ENCODE measurements around the gene HTR3B. TPM values are rescaled to one million over a fixed set of nuclear protein-coding genes. Genes with fewer than 3 reads are reported as not detected.

HTR3B gene
- total RNA-seq, 4 donors from 2014 or later, result not detected

- in situ Hi-C loops (cut with MboI; ENCODE audit: low sequenced_read_pairs in 4 of 4) (loop anchor here (10.0 to 25.0 kb wide), 4 partner anchors 128 to 391 kb away; partner anchors contain the start of gene NNMT (in 2 of the 4)), intact Hi-C loops (cut with DNase I; ENCODE audit: low total_unique reads) (loop anchor here (5.0 to 10.0 kb wide), 2 partner anchors 138 to 366 kb away; no protein-coding TSS in a partner anchor)
- TF ChIP-seq CTCF (IDR thresholded peaks at IDR 0.05 in 4 of 5, conservative IDR thresholded peaks at IDR 0.05 in 1 of 5) (peak; percentile 60 to 79 (median 74)), POLR2A (IDR thresholded peaks at IDR 0.05) (no peak)
- Histone ChIP-seq H3K4me3 (no peak overlapping the region), H3K27ac (peak overlapping the region; percentile 65 to 81 (median 72)), H3K27me3 (no peaks in the 10 kb centered on the region), H3K36me3 (no peaks in the 10 kb centered on the region), H3K9me3 (no peaks in the 10 kb centered on the region), H3K4me1 (peaks cover 11 to 12% of the 10 kb centered on the region in 2 donors)
- ATAC-seq, result peak; percentile 70 to 78
- peak in 1 of 2 donors; percentile 21 for DNase-seq
Measured at GRCh38 chr11:113896156-113896879, 8.3 kb upstream of the HTR3B start.

GRCh38 chr11:113901141-113901540 lies 3.5 kb upstream of the HTR3B start:
- no peak for DNase-seq
- H3K27me3 ChIP-seq, result no peaks in the 10 kb centered on the region
- H3K27ac ChIP-seq, result no peak overlapping the region
- H3K36me3 ChIP-seq, result no peaks in the 10 kb centered on the region
- H3K9me3 ChIP-seq, result no peaks in the 10 kb centered on the region
- ATAC-seq, result no peak
- peaks cover under 1 to 4% of the 10 kb centered on the region in 2 donors for H3K4me1 ChIP-seq
- in situ Hi-C loops (cut with MboI; ENCODE audit: low sequenced_read_pairs in 4 of 4) (no loop called here), intact Hi-C loops (cut with DNase I; ENCODE audit: low total_unique reads) (no loop called here)
- H3K4me3 ChIP-seq, result no peak overlapping the region
- TF ChIP-seq CTCF (IDR thresholded peaks at IDR 0.05 in 4 of 5, conservative IDR thresholded peaks at IDR 0.05 in 1 of 5) (no peak), POLR2A (IDR thresholded peaks at IDR 0.05) (no peak)

GRCh38 chr11:113906038-113906437 lies 1.4 kb downstream of the HTR3B start:
- intact Hi-C loops (cut with DNase I; ENCODE audit: low total_unique reads), result no loop called here
- ATAC-seq (no peak), DNase-seq (no peak)
- Histone ChIP-seq H3K9me3 (no peaks in the 10 kb centered on the region), H3K27me3 (no peaks in the 10 kb centered on the region), H3K36me3 (no peaks in the 10 kb centered on the region), H3K4me1 (no peaks in the 10 kb centered on the region), H3K4me3 (no peak overlapping the region), H3K27ac (no peak overlapping the region)
- TF ChIP-seq CTCF (IDR thresholded peaks at IDR 0.05 in 4 of 5, conservative IDR thresholded peaks at IDR 0.05 in 1 of 5) (no peak), POLR2A (IDR thresholded peaks at IDR 0.05) (no peak)
- in situ Hi-C loops (cut with MboI; ENCODE audit: low sequenced_read_pairs in 4 of 4), result no loop called here

GRCh38 chr11:113906516-113906915 lies 1.9 kb downstream of the HTR3B start:
- H3K9me3 ChIP-seq, result no peaks in the 10 kb centered on the region
- no peak for DNase-seq
- peak in 1 of 2 donors; percentile 33 for ATAC-seq
- H3K4me1 ChIP-seq, result no peaks in the 10 kb centered on the region
- intact Hi-C loops (cut with DNase I; ENCODE audit: low total_unique reads) (no loop called here), in situ Hi-C loops (cut with MboI; ENCODE audit: low sequenced_read_pairs in 4 of 4) (no loop called here)
- H3K36me3 ChIP-seq, result no peaks in the 10 kb centered on the region
- H3K4me3 ChIP-seq, result no peak overlapping the region
- no peak overlapping the region for H3K27ac ChIP-seq
- no peak for TF ChIP-seq POLR2A (IDR thresholded peaks at IDR 0.05)
- TF ChIP-seq CTCF (IDR thresholded peaks at IDR 0.05 in 4 of 5, conservative IDR thresholded peaks at IDR 0.05 in 1 of 5), result no peak
- H3K27me3 ChIP-seq, result no peaks in the 10 kb centered on the region

Data from gastrocnemius medialis (tissue), 4 donors.